Keratinocyte (primary cell): ENCODE results near the gene TBCD.

ENCODE experiments used
- EZH2 ChIP-seq: IDR thresholded peaks from one replicate; pipeline ENCODE4 v1.6.1; 2012; ENCODE audit warnings: inconsistent platforms, mild to moderate bottlenecking, low read length, moderate library complexity
- TF ChIP-seq, protein P1 (sequence below), 3 experiments: IDR thresholded peaks in 1 of 3; conservative IDR thresholded peaks in 1 of 3; optimal IDR thresholded peaks in 1 of 3; 2 replicates in 2 of 3; 3 replicates in 1 of 3; pipeline versions ENCODE3 to v1.5.1; 2011; ENCODE audit warnings: low read length in 3 of 3, mild to moderate bottlenecking in 3 of 3, moderate library complexity in 2 of 3, control low read depth in 1 of 3, inconsistent platforms in 1 of 3; ENCODE audit not compliant: insufficient read depth in 2 of 3; ENCODE audit errors: extremely low read depth in 1 of 3

DNA sequence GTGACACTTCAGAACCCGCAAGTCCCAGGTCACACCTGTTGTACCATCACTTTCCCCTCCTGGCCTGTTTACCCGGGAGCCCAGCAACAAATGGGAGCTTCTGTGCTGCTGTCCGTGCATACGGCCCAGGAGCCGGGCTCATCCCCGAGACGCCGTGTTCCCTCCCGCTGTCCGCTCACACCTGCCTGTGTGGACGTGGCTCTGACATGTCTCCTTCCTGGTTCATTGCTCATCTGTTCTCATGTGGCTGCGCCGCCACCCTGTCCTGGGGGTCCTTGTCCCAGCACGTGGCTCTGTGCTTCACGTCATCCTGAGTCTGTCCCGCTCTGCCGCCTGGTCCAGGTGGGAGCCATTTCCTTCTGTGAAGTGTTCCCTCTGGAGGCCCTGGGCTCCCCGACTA lies 37.9 kb downstream of the TBCD start:
- TF ChIP-seq, protein P1, sequence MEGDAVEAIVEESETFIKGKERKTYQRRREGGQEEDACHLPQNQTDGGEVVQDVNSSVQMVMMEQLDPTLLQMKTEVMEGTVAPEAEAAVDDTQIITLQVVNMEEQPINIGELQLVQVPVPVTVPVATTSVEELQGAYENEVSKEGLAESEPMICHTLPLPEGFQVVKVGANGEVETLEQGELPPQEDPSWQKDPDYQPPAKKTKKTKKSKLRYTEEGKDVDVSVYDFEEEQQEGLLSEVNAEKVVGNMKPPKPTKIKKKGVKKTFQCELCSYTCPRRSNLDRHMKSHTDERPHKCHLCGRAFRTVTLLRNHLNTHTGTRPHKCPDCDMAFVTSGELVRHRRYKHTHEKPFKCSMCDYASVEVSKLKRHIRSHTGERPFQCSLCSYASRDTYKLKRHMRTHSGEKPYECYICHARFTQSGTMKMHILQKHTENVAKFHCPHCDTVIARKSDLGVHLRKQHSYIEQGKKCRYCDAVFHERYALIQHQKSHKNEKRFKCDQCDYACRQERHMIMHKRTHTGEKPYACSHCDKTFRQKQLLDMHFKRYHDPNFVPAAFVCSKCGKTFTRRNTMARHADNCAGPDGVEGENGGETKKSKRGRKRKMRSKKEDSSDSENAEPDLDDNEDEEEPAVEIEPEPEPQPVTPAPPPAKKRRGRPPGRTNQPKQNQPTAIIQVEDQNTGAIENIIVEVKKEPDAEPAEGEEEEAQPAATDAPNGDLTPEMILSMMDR (optimal IDR thresholded peaks at IDR 0.05 in 1 of 3, IDR thresholded peaks at IDR 0.05 in 1 of 3, conservative IDR thresholded peaks at IDR 0.05 in 1 of 3; ENCODE audit: extremely low read depth in 1 of 3, insufficient read depth in 2 of 3, low read length in 3 of 3) = no peak
- no peak for TF ChIP-seq EZH2
